HCT116 (cell line): Measurements from ENCODE around the gene SH3BP5L. TPM values are rescaled to one million over a fixed set of nuclear protein-coding genes. Genes with fewer than 3 reads are reported as not detected.

Experiments used
- ATAC-seq: fragments of 200-7000 bp; cut with Tn5 transposase; 2 replicates; pipeline ENCODE4 v1.9.1; 2020; ENCODE audit warnings: mild to moderate bottlenecking, moderate library complexity
- BruUV-seq: library from RNA; stranded (reverse); fragments of 400-500 nt; replicated peaks from 2 replicates; lab custom pipeline; 2021; lab: Mats Ljungman, UMichigan
- CTCF ChIA-PET: fragments of 300-600 bp; sonication (Branson Sonifier 250); formaldehyde crosslinking; loops from one replicate; lab custom pipeline; 2021; ENCODE audit warnings: antibody characterized with exemption; lab: Charles Lee
- POLR2A ChIA-PET: fragments of 300-600, 350-600 bp; sonication (Branson Sonifier 250); formaldehyde crosslinking; loops from one replicate; lab custom pipeline; 2021; ENCODE audit warnings: antibody characterized with exemption; lab: Charles Lee
- RAD21 ChIA-PET, 2 experiments: fragments of 300-600 bp; sonication (Branson Sonifier 250); formaldehyde crosslinking; loops; one replicate each; lab custom pipeline; 2023; ENCODE audit warnings: low total read pairs in 2 of 2; ENCODE audit not compliant: uncharacterized antibody in 2 of 2, unreplicated experiment in 2 of 2, low non-redundant PET in 1 of 2; lab: Charles Lee
- DNase-seq: peaks from one replicate; pipeline ENCODE4 v3.0.0-alpha.2; 2010; ENCODE audit warnings: low read depth, low spot score
- H2AFZ ChIP-seq: fragments of 200-600 bp; shearing (Covaris generic), sonication (generic); 2 replicates; pipeline ENCODE4 v1.6.1; 2017; ENCODE audit warnings: low read depth, mixed run types, mixed read lengths, antibody characterized with exemption, low read length; ENCODE audit not compliant: poor library complexity, severe bottlenecking
- H3K27ac ChIP-seq: 2 replicates; pipeline ENCODE4 v1.5.1; 2012; ENCODE audit warnings: low read depth, low read length
- H3K27me3 ChIP-seq: fragments of 200-600 bp; sonication (generic); 2 replicates; pipeline ENCODE4 v1.6.1; 2016; ENCODE audit warnings: mixed run types, low read length, mixed read lengths; ENCODE audit not compliant: insufficient read depth
- H3K36me3 ChIP-seq, 2 experiments: fragments of 200-500 bp in 1 of 2; fragments of 200-600 bp in 1 of 2; sonication (Bioruptor generic) in 1 of 2; sonication (generic) in 1 of 2; 2 replicates each; pipeline versions ENCODE4 v1.5.1 to v1.6.1; 2014 to 2016; ENCODE audit warnings: low read length in 2 of 2, inconsistent platforms in 1 of 2, mixed read lengths in 1 of 2, mixed run types in 1 of 2; ENCODE audit not compliant: insufficient read depth in 2 of 2, control insufficient read depth in 1 of 2
- H3K4me1 ChIP-seq, 2 experiments: fragments of 200-600 bp in 1 of 2; sonication (generic) in 1 of 2; 2 replicates each; pipeline versions ENCODE4 v1.5.1 to v1.6.1; 2012 to 2017; ENCODE audit warnings: low read length in 2 of 2, inconsistent platforms in 1 of 2, mild to moderate bottlenecking in 1 of 2, mixed read lengths in 1 of 2, mixed run types in 1 of 2, moderate library complexity in 1 of 2; ENCODE audit not compliant: insufficient read depth in 2 of 2, control insufficient read depth in 1 of 2
- H3K4me2 ChIP-seq: fragments of 200-600 bp; sonication (generic); 2 replicates; pipeline ENCODE4 v1.6.1; 2017; ENCODE audit warnings: mixed run types, low read length, mixed read lengths
- H3K4me3 ChIP-seq, 2 experiments: fragments of 200-600 bp in 1 of 2; sonication (generic) in 1 of 2; replicated peaks in 1 of 2; 2 replicates each; pipeline ENCODE4 v1.5.1; 2011 to 2016; ENCODE audit warnings: low read length in 2 of 2, control low read depth in 1 of 2, low read depth in 1 of 2, mild to moderate bottlenecking in 1 of 2, mixed read lengths in 1 of 2, mixed run types in 1 of 2
- H3K79me2 ChIP-seq: fragments of 200-600 bp; sonication (generic); 2 replicates; pipeline ENCODE4 v1.6.1; 2017; ENCODE audit warnings: mild to moderate bottlenecking, mixed run types, low read length, moderate library complexity, mixed read lengths; ENCODE audit not compliant: insufficient read depth
- H3K9ac ChIP-seq: fragments of 200-600 bp; sonication (generic); 2 replicates; pipeline ENCODE4 v1.6.1; 2016; ENCODE audit warnings: low read length, mixed read lengths
- H3K9me2 ChIP-seq: fragments of 200-600 bp; sonication (generic), shearing (Covaris generic); 2 replicates; pipeline ENCODE4 v1.6.1; 2017; ENCODE audit warnings: mixed run types, mild to moderate bottlenecking, moderate library complexity; ENCODE audit not compliant: insufficient read depth
- H3K9me3 ChIP-seq, 2 experiments: fragments of 200-500 bp in 1 of 2; fragments of 200-600 bp in 1 of 2; sonication (Bioruptor generic) in 1 of 2; sonication (generic) in 1 of 2; 2 replicates each; pipeline ENCODE4 v1.6.1; 2014 to 2017; ENCODE audit warnings: low read length in 2 of 2, mixed read lengths in 2 of 2, inconsistent platforms in 1 of 2, low read depth in 1 of 2, mild to moderate bottlenecking in 1 of 2, mixed run types in 1 of 2, moderate library complexity in 1 of 2; ENCODE audit not compliant: control insufficient read depth in 1 of 2, insufficient read depth in 1 of 2
- H4K20me1 ChIP-seq: fragments of 200-600 bp; sonication (generic), shearing (Covaris generic); 2 replicates; pipeline ENCODE4 v1.6.1; 2017; ENCODE audit warnings: mixed run types, mild to moderate bottlenecking, moderate library complexity; ENCODE audit not compliant: insufficient read depth
- CBX3 ChIP-seq: IDR thresholded peaks from 2 replicates; pipeline ENCODE4 v1.6.1; 2012; ENCODE audit warnings: low read depth
- EGR1 ChIP-seq: IDR thresholded peaks from 2 replicates; pipeline ENCODE4 v1.6.1; 2012; ENCODE audit warnings: low read depth
- EZH2 ChIP-seq: fragments of 200-600 bp; sonication (generic); IDR thresholded peaks from 2 replicates; pipeline ENCODE4 v1.6.1; 2017; ENCODE audit warnings: antibody characterized with exemption, mixed run types
- EZH2phosphoT487 ChIP-seq: fragments of 200-600 bp; IDR thresholded peaks from 2 replicates; pipeline ENCODE4 v1.6.1; 2018; ENCODE audit warnings: antibody characterized with exemption, borderline replicate concordance
- JUND ChIP-seq: IDR thresholded peaks from 2 replicates; pipeline ENCODE4 v1.6.1; 2012
- POLR2A ChIP-seq: IDR thresholded peaks from 2 replicates; pipeline ENCODE4 v1.7.0; 2011; ENCODE audit warnings: borderline replicate concordance; ENCODE audit not compliant: insufficient read depth, insufficient read length; ENCODE audit errors: extremely low read depth
- SIN3A ChIP-seq: IDR thresholded peaks from 2 replicates; pipeline ENCODE4 v1.6.1; 2012; ENCODE audit warnings: low read depth
- SP1 ChIP-seq: IDR thresholded peaks from 2 replicates; pipeline ENCODE4 v1.6.1; 2012; ENCODE audit warnings: low read depth
- TCF7L2 ChIP-seq: IDR thresholded peaks from 2 replicates; pipeline ENCODE4 v1.7.0; 2011; ENCODE audit warnings: borderline replicate concordance, inconsistent platforms; ENCODE audit not compliant: insufficient read depth, insufficient read length; ENCODE audit errors: extremely low read depth
- YY1 ChIP-seq: IDR thresholded peaks from 2 replicates; pipeline ENCODE4 v1.6.1; 2011; ENCODE audit warnings: low read length, low read depth, moderate library complexity, mild to moderate bottlenecking; ENCODE audit not compliant: insufficient replicate concordance; ENCODE audit errors: extremely low read depth
- ZNF274 ChIP-seq: fragments of 200-500 bp; sonication (Bioruptor generic); IDR thresholded peaks from 2 replicates; pipeline ENCODE4 v1.6.1; 2014; ENCODE audit warnings: mild to moderate bottlenecking, low read depth, low read length, inconsistent platforms
- intact Hi-C: fragments of 100-400 bp; cut with micrococcal nuclease; formaldehyde crosslinking; loops from 2 replicates; pipeline ENCODE4 v1.10.0; 2022
- total RNA-seq: library from RNA; stranded (reverse); gene quantifications from one replicate; pipeline ENCODE4 v1.2.1, GENCODE V29; 2021; ENCODE audit not compliant: unreplicated experiment
- TF ChIP-seq, protein P1 (sequence below): IDR thresholded peaks from 2 replicates; pipeline ENCODE4 v1.6.1; 2011; ENCODE audit warnings: mild to moderate bottlenecking, low read length, moderate library complexity; ENCODE audit not compliant: insufficient replicate concordance; ENCODE audit errors: extremely low read depth

Gene SH3BP5L
- total RNA-seq, 1 experiment from 2014 or later = 22.3 TPM

DNA sequence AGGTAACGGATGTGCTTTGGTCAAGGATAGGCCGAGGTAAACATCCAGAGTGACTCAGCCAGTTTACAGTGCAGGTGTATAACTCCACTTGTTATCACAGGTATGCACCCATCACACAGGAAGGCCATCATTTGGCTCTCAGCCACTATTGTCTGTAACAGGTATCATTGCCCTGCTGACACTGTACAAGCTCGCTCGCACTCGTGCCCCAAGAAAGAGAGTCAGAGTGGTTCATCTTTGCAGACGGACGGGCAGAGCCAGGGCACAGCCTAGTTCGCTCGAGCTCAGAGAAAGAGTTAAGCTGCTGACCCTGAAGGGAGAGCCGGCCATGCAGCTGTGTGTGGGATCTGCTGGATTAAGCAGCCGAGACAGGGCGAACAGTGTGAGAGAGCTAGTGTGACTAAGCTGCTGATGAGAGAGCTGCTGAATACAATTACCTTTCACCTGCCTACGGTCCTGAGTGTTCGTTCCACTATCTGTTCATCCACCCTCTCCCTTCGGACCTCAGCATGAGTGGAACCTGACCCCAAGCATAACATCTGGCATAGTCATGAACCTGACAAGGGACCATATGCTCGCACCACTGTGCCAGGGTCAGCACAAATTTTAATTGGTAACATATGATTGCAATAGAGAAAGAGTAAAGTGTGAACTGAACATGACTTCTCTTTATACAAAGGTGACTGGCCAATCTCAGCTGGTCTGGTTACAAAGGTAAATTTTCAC, 43.1 kb downstream of the SH3BP5L start:
- ATAC-seq (no peak), DNase-seq (no peak)
- no peak overlapping the region for H3K27ac ChIP-seq
- no peaks in the 10 kb centered on the region for H3K27me3 ChIP-seq
- ChIA-PET CTCF (no interaction called here), POLR2A (no interaction called here), RAD21 (no interaction called here)
- no peaks in the 10 kb centered on the region for H4K20me1 ChIP-seq
- no peaks in the 10 kb centered on the region for H3K79me2 ChIP-seq
- TF ChIP-seq ZNF274 (no peak), TCF7L2 (no peak), JUND (no peak), SIN3A (no peak), EZH2 (no peak), POLR2A (no peak), YY1 (no peak), EGR1 (no peak), SP1 (no peak), EZH2phosphoT487 (no peak), CBX3 (no peak)
- TF ChIP-seq, protein P1, sequence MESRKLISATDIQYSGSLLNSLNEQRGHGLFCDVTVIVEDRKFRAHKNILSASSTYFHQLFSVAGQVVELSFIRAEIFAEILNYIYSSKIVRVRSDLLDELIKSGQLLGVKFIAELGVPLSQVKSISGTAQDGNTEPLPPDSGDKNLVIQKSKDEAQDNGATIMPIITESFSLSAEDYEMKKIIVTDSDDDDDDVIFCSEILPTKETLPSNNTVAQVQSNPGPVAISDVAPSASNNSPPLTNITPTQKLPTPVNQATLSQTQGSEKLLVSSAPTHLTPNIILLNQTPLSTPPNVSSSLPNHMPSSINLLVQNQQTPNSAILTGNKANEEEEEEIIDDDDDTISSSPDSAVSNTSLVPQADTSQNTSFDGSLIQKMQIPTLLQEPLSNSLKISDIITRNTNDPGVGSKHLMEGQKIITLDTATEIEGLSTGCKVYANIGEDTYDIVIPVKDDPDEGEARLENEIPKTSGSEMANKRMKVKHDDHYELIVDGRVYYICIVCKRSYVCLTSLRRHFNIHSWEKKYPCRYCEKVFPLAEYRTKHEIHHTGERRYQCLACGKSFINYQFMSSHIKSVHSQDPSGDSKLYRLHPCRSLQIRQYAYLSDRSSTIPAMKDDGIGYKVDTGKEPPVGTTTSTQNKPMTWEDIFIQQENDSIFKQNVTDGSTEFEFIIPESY = no peak
- no peak overlapping the region for H3K4me2 ChIP-seq
- H3K4me3 ChIP-seq = no peak overlapping the region
- no TSS peak for BruUV-seq
- no peaks in the 10 kb centered on the region for H3K36me3 ChIP-seq
- no peaks in the 10 kb centered on the region for H3K9me3 ChIP-seq
- no peaks in the 10 kb centered on the region for H3K9me2 ChIP-seq
- no peaks in the 10 kb centered on the region for H3K4me1 ChIP-seq
- no peak overlapping the region for H3K9ac ChIP-seq
- intact Hi-C loops = no loop called here
- H2AFZ ChIP-seq = no peak overlapping the region
